ENCODE data around the gene GOLGA8J.
"Not testable (repeated sequence)": the region's sequence is repeated elsewhere in the genome, so short reads cannot be mapped to it uniquely, and the experiment has no call there.

Gene GOLGA8J, protein sequence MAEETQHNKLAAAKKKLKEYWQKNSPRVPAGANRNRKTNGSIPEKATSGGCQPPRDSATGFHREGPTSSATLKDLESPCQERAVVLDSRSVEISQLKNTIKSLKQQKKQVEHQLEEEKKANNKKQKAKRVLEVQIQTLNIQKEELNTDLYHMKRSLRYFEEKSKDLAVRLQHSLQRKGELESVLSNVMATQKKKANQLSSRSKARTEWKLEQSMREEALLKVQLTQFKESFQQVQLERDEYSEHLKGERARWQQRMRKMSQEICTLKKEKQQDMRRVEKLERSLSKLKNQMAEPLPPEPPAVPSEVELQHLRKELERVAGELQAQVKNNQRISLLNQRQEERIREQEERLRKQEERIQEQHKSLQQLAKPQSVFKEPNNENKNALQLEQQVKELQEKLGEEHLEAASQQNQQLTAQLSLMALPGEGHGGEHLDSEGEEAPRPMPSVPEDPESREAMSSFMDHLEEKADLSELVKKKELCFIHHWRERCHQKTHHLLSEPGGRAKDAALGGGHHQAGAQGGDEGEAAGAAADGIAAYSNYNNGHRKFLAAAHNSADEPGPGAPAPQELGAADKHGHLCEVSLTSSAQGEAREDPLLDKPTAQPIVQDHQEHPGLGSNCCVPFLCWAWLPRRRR

DNA sequence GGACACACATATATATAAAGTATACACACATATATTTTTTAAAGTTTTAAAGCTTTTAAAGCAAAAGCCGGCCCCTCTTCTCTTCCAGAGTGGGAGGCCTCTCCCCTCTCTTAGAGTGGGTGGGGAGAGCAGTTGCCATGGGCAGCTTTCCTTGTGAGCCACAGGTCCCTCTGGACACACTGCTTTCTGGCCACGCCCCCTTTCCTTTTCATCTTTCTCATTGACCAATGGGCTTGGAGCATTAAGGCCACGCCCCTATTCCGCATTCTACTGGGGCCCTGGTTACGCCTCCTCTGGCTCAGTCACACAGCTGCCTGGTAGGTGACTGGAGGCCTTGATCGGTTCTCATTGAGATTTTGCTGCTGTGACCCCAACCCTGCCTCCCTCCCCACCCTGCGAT, at the start of gene GOLGA8J:
Gene GOLGA8J (plus strand): TSS at position 301 of the 400 bp plus-strand sequence. CDS start 98 bp downstream, at position 399.
- TF ChIP-seq, protein P1, sequence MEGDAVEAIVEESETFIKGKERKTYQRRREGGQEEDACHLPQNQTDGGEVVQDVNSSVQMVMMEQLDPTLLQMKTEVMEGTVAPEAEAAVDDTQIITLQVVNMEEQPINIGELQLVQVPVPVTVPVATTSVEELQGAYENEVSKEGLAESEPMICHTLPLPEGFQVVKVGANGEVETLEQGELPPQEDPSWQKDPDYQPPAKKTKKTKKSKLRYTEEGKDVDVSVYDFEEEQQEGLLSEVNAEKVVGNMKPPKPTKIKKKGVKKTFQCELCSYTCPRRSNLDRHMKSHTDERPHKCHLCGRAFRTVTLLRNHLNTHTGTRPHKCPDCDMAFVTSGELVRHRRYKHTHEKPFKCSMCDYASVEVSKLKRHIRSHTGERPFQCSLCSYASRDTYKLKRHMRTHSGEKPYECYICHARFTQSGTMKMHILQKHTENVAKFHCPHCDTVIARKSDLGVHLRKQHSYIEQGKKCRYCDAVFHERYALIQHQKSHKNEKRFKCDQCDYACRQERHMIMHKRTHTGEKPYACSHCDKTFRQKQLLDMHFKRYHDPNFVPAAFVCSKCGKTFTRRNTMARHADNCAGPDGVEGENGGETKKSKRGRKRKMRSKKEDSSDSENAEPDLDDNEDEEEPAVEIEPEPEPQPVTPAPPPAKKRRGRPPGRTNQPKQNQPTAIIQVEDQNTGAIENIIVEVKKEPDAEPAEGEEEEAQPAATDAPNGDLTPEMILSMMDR (IDR thresholded peaks at IDR 0.05): not testable (repeated sequence)

DNA sequence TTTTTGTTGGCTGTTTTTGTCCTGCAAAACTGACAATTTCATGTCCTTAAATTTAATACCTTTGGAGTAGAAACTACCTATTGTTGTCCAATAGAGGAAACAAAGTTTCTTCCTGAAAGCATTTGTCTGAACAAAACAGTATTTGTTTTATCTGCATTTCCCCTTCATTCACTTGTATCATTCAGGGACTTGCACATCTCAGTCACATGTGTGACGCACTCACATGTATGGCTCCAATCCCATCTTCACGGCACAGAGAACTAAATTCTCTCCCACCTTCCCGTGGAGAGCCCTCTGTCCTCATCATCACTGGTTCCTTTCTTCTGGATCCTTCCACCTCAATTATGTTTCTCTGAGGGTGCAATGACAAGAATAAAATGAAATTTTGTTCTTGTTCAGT, 49.5 kb upstream of the GOLGA8J start:
- TF ChIP-seq, protein P1 (IDR thresholded peaks at IDR 0.05): no peak

DNA sequence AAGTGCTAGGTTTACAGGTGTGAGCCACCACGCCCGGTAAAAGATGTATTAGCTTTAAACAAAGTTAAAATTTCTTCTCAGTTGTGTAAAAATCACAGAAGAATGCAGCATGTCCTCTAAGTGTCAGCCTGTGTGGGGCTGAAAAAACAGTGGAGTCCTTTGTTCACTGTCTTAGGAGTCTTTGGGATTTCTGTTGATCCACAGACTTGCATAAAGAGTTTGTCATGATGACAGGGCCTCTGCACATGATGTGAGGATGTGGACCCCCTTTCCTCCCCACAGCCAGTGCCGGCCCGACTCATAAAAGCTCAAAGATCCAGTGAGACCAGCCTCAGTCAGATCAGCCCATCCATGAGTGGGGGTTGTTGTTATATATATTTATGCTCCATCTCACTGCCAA, 49.0 kb upstream of the GOLGA8J start:
- TF ChIP-seq, protein P1 (IDR thresholded peaks at IDR 0.05): no peak

DNA sequence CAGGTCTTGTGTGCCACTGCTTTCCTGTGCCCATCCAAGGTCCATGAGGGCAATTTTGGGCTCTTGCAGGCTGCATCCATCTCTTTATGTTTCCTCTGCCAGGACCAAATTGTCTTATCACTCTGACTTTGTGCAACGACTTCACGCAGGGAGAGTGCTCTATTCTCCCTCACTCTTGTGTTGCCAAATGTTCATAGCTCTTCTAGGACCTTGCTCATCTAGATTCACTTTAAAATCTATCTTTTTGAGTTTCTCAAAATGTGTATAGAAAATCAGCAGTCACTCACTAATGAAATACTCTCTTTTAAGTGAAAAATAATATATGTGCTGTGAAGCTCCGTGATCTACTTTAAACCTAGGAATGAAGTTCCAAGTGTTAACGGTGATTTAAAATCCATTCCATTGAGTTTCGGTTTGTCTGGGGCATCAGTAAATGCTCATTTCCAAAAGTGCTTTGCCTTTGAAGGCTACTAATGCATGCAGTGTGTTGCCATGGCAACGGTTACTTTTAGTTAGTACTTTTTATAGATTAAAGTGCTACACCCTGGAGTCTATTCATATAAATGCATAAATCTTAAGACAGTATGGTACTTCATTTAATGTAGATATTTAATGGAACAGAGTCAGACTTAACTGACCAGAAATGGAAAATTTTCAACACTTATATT, 46.6 kb upstream of the GOLGA8J start:
- TF ChIP-seq, protein P1 (IDR thresholded peaks at IDR 0.05): no peak

DNA sequence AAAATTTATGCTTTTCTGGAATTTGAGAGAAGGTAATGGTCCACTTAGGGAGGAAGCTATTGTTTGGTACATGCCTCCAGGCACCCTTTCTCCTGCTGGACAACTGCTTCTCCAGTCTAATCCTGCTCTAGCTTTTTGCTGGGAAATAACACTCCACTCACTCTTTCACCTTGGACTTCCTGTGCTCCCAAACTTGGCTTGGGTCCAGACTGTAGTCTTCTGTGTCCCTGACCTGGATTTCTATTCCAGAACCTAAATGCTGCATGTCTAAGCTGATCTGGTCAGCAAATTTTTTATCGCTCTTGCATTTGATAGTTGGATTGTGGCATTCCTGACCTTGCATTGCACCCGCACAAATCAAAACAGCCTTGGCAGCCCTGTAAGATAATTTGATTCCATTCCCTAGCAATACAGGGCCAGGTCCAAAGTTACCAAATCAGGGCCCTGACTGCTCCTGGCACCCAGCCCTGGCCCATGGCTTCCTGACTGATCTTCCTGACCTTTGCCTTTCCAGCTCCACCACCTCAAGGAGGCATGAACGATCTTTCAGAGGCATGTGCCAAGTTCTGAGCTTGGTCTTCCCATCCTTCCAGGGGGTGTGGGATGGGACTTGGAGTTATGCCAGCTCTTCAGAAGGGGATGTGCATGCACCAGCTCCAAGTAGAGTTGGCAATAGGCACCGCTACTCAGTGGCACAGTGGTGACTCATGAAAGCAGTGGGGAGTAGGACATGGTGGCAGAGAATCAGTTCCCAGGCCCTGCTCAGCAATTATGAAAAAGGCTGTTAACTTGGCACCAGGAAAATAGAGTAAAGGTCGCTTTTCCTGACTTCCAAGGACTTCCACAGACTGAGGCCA, 43.9 kb upstream of the GOLGA8J start:
- TF ChIP-seq, protein P1 (IDR thresholded peaks at IDR 0.05): no peak

DNA sequence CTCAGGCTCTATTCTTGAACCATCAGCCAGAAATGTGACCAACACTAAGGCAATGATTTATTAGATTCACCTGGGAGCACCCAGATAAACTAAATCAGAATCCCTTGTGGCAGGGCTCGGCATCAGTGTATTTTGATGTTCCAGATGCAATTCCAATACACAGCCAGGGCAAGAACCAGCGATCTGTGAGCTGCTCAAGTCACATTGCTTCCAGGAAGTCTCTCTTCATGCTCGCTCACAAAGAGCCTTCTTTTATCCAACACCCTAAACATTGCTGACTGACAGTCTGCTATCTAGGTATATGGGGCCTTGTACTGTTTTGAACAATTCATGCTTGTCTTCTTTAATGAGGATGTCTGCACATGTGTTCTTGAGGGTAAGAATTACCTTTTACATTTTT, 40.9 kb upstream of the GOLGA8J start:
- TF ChIP-seq, protein P1 (IDR thresholded peaks at IDR 0.05): no peak

DNA sequence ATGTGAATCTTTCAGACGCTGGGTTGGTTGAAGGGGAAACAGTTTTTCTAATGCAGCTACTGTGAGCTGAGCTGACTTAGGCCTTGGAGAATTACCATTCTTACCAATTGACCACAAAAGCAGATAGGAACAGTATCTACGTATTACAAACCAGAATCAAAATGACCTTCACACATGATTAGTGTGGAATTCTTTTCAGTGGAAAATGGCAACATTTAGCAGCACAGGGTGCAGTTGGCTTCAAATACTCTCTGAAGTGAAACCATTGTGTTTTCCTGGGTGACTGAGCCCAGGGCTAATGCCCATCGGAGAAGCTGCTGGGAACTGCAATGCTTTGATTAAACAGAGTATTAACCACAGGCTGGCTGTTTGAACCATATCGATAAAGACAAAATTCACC, 40.2 kb upstream of the GOLGA8J start:
- TF ChIP-seq, protein P1 (IDR thresholded peaks at IDR 0.05): no peak

Measured in LNCAP (cell line).